ENCODE results near the gene ANKRD6.
A peak's percentile ranks its signal among the peaks of the same experiment; 100 is the strongest.

The ANKRD6 gene

GRCh38 chr6:89433252-89434149 is 549 bp downstream of the ANKRD6 start:
- TF ChIP-seq, protein P1, sequence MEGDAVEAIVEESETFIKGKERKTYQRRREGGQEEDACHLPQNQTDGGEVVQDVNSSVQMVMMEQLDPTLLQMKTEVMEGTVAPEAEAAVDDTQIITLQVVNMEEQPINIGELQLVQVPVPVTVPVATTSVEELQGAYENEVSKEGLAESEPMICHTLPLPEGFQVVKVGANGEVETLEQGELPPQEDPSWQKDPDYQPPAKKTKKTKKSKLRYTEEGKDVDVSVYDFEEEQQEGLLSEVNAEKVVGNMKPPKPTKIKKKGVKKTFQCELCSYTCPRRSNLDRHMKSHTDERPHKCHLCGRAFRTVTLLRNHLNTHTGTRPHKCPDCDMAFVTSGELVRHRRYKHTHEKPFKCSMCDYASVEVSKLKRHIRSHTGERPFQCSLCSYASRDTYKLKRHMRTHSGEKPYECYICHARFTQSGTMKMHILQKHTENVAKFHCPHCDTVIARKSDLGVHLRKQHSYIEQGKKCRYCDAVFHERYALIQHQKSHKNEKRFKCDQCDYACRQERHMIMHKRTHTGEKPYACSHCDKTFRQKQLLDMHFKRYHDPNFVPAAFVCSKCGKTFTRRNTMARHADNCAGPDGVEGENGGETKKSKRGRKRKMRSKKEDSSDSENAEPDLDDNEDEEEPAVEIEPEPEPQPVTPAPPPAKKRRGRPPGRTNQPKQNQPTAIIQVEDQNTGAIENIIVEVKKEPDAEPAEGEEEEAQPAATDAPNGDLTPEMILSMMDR (conservative IDR thresholded peaks at IDR 0.05; ENCODE audit: control insufficient read depth, insufficient read depth, low read depth, low read length), result no peak
- DNase-seq (ENCODE audit: low read depth), result no peak
- peak overlapping the region; percentile 38 for H3K4me3 ChIP-seq (ENCODE audit: control insufficient read depth, low read depth, low read length)

- no peak overlapping the region for H3K4me3 ChIP-seq (ENCODE audit: control insufficient read depth, low read depth, low read length)
- TF ChIP-seq, protein P1 (conservative IDR thresholded peaks at IDR 0.05; ENCODE audit: control insufficient read depth, insufficient read depth, low read depth, low read length), result no peak
Observed at GRCh38 chr6:89434150-89434499, 1.2 kb downstream of the ANKRD6 start.

DNA sequence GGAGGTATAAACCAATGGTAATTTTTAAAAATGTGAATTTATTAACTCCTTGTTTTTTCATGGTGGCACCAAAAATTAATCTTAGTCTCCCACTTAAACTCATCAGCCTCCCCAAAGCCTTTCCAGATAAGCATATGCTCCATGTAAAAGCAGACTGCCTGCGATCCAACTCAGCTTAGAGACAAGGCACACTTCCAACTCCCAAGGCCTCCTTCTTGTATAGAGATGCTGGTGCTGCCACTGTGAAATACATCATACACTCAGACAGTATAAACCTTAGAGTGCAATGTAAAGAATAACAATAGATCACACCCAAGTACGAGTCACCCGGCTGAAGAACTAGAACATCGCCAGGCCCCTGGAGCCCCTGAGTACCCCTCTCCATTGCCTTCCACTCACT is 2.0 kb downstream of the ANKRD6 start:
- no peak for DNase-seq (ENCODE audit: low read depth)
- no peak overlapping the region for H3K4me3 ChIP-seq (ENCODE audit: control insufficient read depth, low read depth, low read length)
- TF ChIP-seq, protein P1 (conservative IDR thresholded peaks at IDR 0.05; ENCODE audit: control insufficient read depth, insufficient read depth, low read depth, low read length), result no peak

More at GRCh38 chr6:89434150-89434499, 1.2 kb downstream of the ANKRD6 start:
- no peak for DNase-seq (ENCODE audit: low read depth)

- no peak overlapping the region for H3K4me3 ChIP-seq (ENCODE audit: control insufficient read depth, low read depth, low read length)
- DNase-seq (ENCODE audit: low read depth), result no peak
- TF ChIP-seq, protein P1 (conservative IDR thresholded peaks at IDR 0.05; ENCODE audit: control insufficient read depth, insufficient read depth, low read depth, low read length), result no peak
Observed at GRCh38 chr6:89436226-89436625, 3.3 kb downstream of the ANKRD6 start.

GRCh38 chr6:89438248-89438647 is 5.3 kb downstream of the ANKRD6 start:
- no peak overlapping the region for H3K4me3 ChIP-seq (ENCODE audit: control insufficient read depth, low read depth, low read length)
- TF ChIP-seq, protein P1 (conservative IDR thresholded peaks at IDR 0.05; ENCODE audit: control insufficient read depth, insufficient read depth, low read depth, low read length), result no peak
- no peak for DNase-seq (ENCODE audit: low read depth)

- no peak for DNase-seq (ENCODE audit: low read depth)
- TF ChIP-seq, protein P1 (conservative IDR thresholded peaks at IDR 0.05; ENCODE audit: control insufficient read depth, insufficient read depth, low read depth, low read length), result no peak
- H3K4me3 ChIP-seq (ENCODE audit: control insufficient read depth, low read depth, low read length), result no peak overlapping the region
Observed at GRCh38 chr6:89439014-89439413, 6.1 kb downstream of the ANKRD6 start.
